Measurements from ENCODE around the gene KRT31. TPM values are rescaled to one million over a fixed set of nuclear protein-coding genes. Genes with fewer than 3 reads are reported as not detected.
"Not testable (repeated sequence)": the region's sequence is repeated elsewhere in the genome, so short reads cannot be mapped to it uniquely, and the experiment has no call there.

The KRT31 gene
- total RNA-seq, 1 donor from 2014 or later: not detected

GRCh38 chr17:41434005-41434404 lies 36.6 kb upstream of the KRT31 start:
- Mint-ChIP-seq H3K4me3 (ENCODE audit: unreplicated experiment) (no peak overlapping the region), H3K9me3 (ENCODE audit: unreplicated experiment) (no peaks in the 10 kb centered on the region), H3K4me1 (ENCODE audit: low read depth, unreplicated experiment) (no peaks in the 10 kb centered on the region), H3K27me3 (ENCODE audit: unreplicated experiment) (no peaks in the 10 kb centered on the region), H3K36me3 (ENCODE audit: unreplicated experiment) (no peaks in the 10 kb centered on the region), H3K27ac (ENCODE audit: unreplicated experiment) (no peak overlapping the region)
- no peak for DNase-seq
- no peak for TF ChIP-seq CTCF (IDR thresholded peaks at IDR 0.05; ENCODE audit: partially characterized antibody, unreplicated experiment)

- no peaks in the 10 kb centered on the region for H3K27me3 Mint-ChIP-seq (ENCODE audit: unreplicated experiment)
- H3K4me1 Mint-ChIP-seq (ENCODE audit: low read depth, unreplicated experiment): no peaks in the 10 kb centered on the region
- H3K36me3 Mint-ChIP-seq (ENCODE audit: unreplicated experiment): no peaks in the 10 kb centered on the region
- DNase-seq: no peak
- H3K4me3 Mint-ChIP-seq (ENCODE audit: unreplicated experiment): no peak overlapping the region
- no peak overlapping the region for H3K27ac Mint-ChIP-seq (ENCODE audit: unreplicated experiment)
- no peaks in the 10 kb centered on the region for H3K9me3 Mint-ChIP-seq (ENCODE audit: unreplicated experiment)
- no peak for TF ChIP-seq CTCF (IDR thresholded peaks at IDR 0.05; ENCODE audit: partially characterized antibody, unreplicated experiment)
Measured at GRCh38 chr17:41433586-41433985, 36.2 kb upstream of the KRT31 start.

GRCh38 chr17:41430376-41430775 lies 33.0 kb upstream of the KRT31 start:
- H3K27ac Mint-ChIP-seq (ENCODE audit: unreplicated experiment); DNase-seq; H3K36me3 Mint-ChIP-seq (ENCODE audit: unreplicated experiment); H3K27me3 Mint-ChIP-seq (ENCODE audit: unreplicated experiment); H3K4me3 Mint-ChIP-seq (ENCODE audit: unreplicated experiment); H3K4me1 Mint-ChIP-seq (ENCODE audit: low read depth, unreplicated experiment); H3K9me3 Mint-ChIP-seq (ENCODE audit: unreplicated experiment): not testable (repeated sequence)

GRCh38 chr17:41429667-41430066 lies 32.3 kb upstream of the KRT31 start:
- H3K27ac Mint-ChIP-seq (ENCODE audit: unreplicated experiment): no peak overlapping the region
- H3K9me3 Mint-ChIP-seq (ENCODE audit: unreplicated experiment): no peaks in the 10 kb centered on the region
- H3K4me1 Mint-ChIP-seq (ENCODE audit: low read depth, unreplicated experiment): no peaks in the 10 kb centered on the region
- no peaks in the 10 kb centered on the region for H3K27me3 Mint-ChIP-seq (ENCODE audit: unreplicated experiment)
- H3K4me3 Mint-ChIP-seq (ENCODE audit: unreplicated experiment): no peak overlapping the region
- no peak for TF ChIP-seq CTCF (IDR thresholded peaks at IDR 0.05; ENCODE audit: partially characterized antibody, unreplicated experiment)
- H3K36me3 Mint-ChIP-seq (ENCODE audit: unreplicated experiment): no peaks in the 10 kb centered on the region
- no peak for DNase-seq

- Mint-ChIP-seq H3K9me3 (ENCODE audit: unreplicated experiment) (no peaks in the 10 kb centered on the region), H3K27me3 (ENCODE audit: unreplicated experiment) (no peaks in the 10 kb centered on the region), H3K4me1 (ENCODE audit: low read depth, unreplicated experiment) (no peaks in the 10 kb centered on the region), H3K27ac (ENCODE audit: unreplicated experiment) (no peak overlapping the region), H3K36me3 (ENCODE audit: unreplicated experiment) (no peaks in the 10 kb centered on the region), H3K4me3 (ENCODE audit: unreplicated experiment) (no peak overlapping the region)
- TF ChIP-seq CTCF (IDR thresholded peaks at IDR 0.05; ENCODE audit: partially characterized antibody, unreplicated experiment): no peak
- no peak for DNase-seq
Measured at GRCh38 chr17:41428591-41429291, 31.3 kb upstream of the KRT31 start.

Data from glutamatergic neuron (in vitro differentiated cells).